PC-9 (cell line): ENCODE data around the gene CCR7. TPM values are rescaled to one million over a fixed set of nuclear protein-coding genes. Genes with fewer than 3 reads are reported as not detected.

Experiments
- BruUV-seq: library from RNA; stranded (reverse); fragments of 400-500 nt; replicated peaks from 2 replicates; lab custom pipeline; 2021; lab: Mats Ljungman, UMichigan
- CTCF ChIA-PET: fragments of 300-600 bp; sonication (Branson Sonifier 250); formaldehyde crosslinking; loops from one replicate; lab custom pipeline; 2022; ENCODE audit warnings: antibody characterized with exemption; lab: Charles Lee
- POLR2A ChIA-PET: fragments of 300-600 bp; sonication (Branson Sonifier 250); formaldehyde crosslinking; loops from one replicate; lab custom pipeline; 2022; ENCODE audit warnings: antibody characterized with exemption; ENCODE audit not compliant: unreplicated experiment; lab: Charles Lee
- DNase-seq, 2 experiments: peaks; one replicate each; pipeline versions ENCODE4 v3.0.0 to v3.0.0-alpha.2; 2015 to 2022; ENCODE audit warnings: mixed read lengths in 1 of 2
- H2AFZ ChIP-seq: fragments of 200-600 bp; sonication (generic); 2 replicates; pipeline ENCODE4 v1.8.1; 2017; ENCODE audit warnings: antibody characterized with exemption
- H3F3A ChIP-seq: fragments of 200-600 bp; sonication (generic); 2 replicates; pipeline ENCODE4 v1.8.1; 2017; ENCODE audit warnings: antibody characterized with exemption, mild to moderate bottlenecking, low read depth; ENCODE audit not compliant: insufficient read depth
- H3K27ac ChIP-seq: fragments of 200-600 bp; sonication (generic); 2 replicates; pipeline ENCODE4 v1.6.1; 2016; ENCODE audit warnings: mixed run types
- H3K27me3 ChIP-seq: fragments of 200-600 bp; sonication (generic); 2 replicates; pipeline ENCODE4 v1.6.1; 2016; ENCODE audit warnings: low read depth, mixed run types; ENCODE audit not compliant: insufficient read depth
- H3K36me3 ChIP-seq: fragments of 200-600 bp; sonication (generic); 2 replicates; pipeline ENCODE4 v1.6.1; 2016; ENCODE audit warnings: low read depth, mixed run types
- H3K4me1 ChIP-seq: fragments of 200-600 bp; sonication (generic); replicated peaks from 2 replicates; pipeline ENCODE4 v1.6.1; 2016; ENCODE audit warnings: mixed run types; ENCODE audit not compliant: insufficient read depth
- H3K4me2 ChIP-seq: fragments of 200-600 bp; sonication (generic); 2 replicates; pipeline ENCODE4 v1.6.1; 2017; ENCODE audit warnings: mixed run types
- H3K4me3 ChIP-seq: fragments of 200-600 bp; sonication (generic); 2 replicates; pipeline ENCODE4 v1.6.1; 2016; ENCODE audit warnings: mixed run types
- H3K79me2 ChIP-seq: fragments of 200-600 bp; sonication (generic); 2 replicates; pipeline ENCODE4 v1.6.1; 2017; ENCODE audit warnings: low read depth, mixed run types
- H3K9me2 ChIP-seq: fragments of 200-600 bp; sonication (generic); 2 replicates; pipeline ENCODE4 v1.8.1; 2017; ENCODE audit warnings: mild to moderate bottlenecking; ENCODE audit not compliant: insufficient read depth
- H3K9me3 ChIP-seq: fragments of 200-600 bp; sonication (generic); 2 replicates; pipeline ENCODE4 v1.8.1; 2016; ENCODE audit warnings: low read depth; ENCODE audit not compliant: insufficient read depth
- H4K20me1 ChIP-seq: fragments of 200-600 bp; sonication (generic); 2 replicates; pipeline ENCODE4 v1.8.1; 2017; ENCODE audit not compliant: insufficient read depth
- EZH2 ChIP-seq: fragments of 200-600 bp; sonication (generic); IDR thresholded peaks from 2 replicates; pipeline ENCODE4 v1.8.0; 2017; ENCODE audit warnings: antibody characterized with exemption, low read depth
- intact Hi-C: fragments of 100-400 bp; cut with micrococcal nuclease; formaldehyde crosslinking; loops from one replicate; pipeline ENCODE4 v1.10.0; 2022; ENCODE audit not compliant: unreplicated experiment
- total RNA-seq: library from RNA; stranded (reverse); gene quantifications from 2 replicates; pipeline ENCODE4 v1.2.3, GENCODE V29; 2021
- TF ChIP-seq, protein P1 (sequence below): fragments of 200-600 bp; sonication (generic); conservative IDR thresholded peaks from 2 replicates; pipeline ENCODE4 v1.6.1; 2017; ENCODE audit warnings: mixed run types, antibody characterized with exemption, mild to moderate bottlenecking, moderate library complexity

CCR7 gene
- total RNA-seq, 1 experiment from 2014 or later: not detected

DNA sequence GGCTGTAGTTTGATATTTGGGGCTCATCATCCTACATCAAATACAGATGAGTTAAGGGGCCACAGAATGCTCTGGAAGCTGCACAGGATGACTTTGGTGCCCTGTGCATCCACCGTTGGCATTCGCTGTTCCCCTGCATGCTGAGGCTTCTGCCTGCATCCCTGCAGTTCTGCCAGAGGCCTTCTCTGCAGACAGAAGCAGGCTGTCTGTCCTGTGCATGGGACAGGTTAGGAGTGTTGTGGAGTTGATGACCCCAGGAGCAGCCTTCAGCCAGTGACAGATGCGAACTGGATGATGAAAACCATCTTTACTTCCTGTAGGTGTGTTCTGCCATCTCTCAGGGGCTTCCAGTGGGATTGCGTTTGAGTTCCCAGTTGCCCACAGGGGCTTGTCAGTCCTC is 50.3 kb downstream of the CCR7 start:
- Histone ChIP-seq H3K9me3 (no peaks in the 10 kb centered on the region), H3K36me3 (no peaks in the 10 kb centered on the region), H3K27ac (no peak overlapping the region), H3K79me2 (no peaks in the 10 kb centered on the region), H2AFZ (no peak overlapping the region), H3F3A (peaks cover 67% of the 10 kb centered on the region), H3K4me2 (no peak overlapping the region), H3K9me2 (no peaks in the 10 kb centered on the region), H4K20me1 (no peaks in the 10 kb centered on the region), H3K4me1 (peaks cover 99% of the 10 kb centered on the region), H3K27me3 (no peaks in the 10 kb centered on the region), H3K4me3 (no peak overlapping the region)
- no TSS peak for BruUV-seq
- ChIA-PET CTCF (no interaction called here), POLR2A (interaction anchor here (0.6 kb wide), 1 partner anchor 110 kb away, joined by 4 read pairs; no protein-coding TSS in a partner anchor)
- DNase-seq: no peak
- TF ChIP-seq EZH2: no peak
- TF ChIP-seq, protein P1, sequence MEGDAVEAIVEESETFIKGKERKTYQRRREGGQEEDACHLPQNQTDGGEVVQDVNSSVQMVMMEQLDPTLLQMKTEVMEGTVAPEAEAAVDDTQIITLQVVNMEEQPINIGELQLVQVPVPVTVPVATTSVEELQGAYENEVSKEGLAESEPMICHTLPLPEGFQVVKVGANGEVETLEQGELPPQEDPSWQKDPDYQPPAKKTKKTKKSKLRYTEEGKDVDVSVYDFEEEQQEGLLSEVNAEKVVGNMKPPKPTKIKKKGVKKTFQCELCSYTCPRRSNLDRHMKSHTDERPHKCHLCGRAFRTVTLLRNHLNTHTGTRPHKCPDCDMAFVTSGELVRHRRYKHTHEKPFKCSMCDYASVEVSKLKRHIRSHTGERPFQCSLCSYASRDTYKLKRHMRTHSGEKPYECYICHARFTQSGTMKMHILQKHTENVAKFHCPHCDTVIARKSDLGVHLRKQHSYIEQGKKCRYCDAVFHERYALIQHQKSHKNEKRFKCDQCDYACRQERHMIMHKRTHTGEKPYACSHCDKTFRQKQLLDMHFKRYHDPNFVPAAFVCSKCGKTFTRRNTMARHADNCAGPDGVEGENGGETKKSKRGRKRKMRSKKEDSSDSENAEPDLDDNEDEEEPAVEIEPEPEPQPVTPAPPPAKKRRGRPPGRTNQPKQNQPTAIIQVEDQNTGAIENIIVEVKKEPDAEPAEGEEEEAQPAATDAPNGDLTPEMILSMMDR: no peak
- intact Hi-C loops: loop anchor here (5.0 kb wide), 2 partner anchors 73 to 1137 kb away; partner anchors contain the start of gene IGFBP4

- peaks cover 98% of the 10 kb centered on the region for H3K4me1 ChIP-seq
- peaks cover 67% of the 10 kb centered on the region for H3F3A ChIP-seq
- no peak overlapping the region for H3K4me3 ChIP-seq
- no peaks in the 10 kb centered on the region for H4K20me1 ChIP-seq
- intact Hi-C loops: no loop called here
- BruUV-seq: no TSS peak
- no peaks in the 10 kb centered on the region for H3K79me2 ChIP-seq
- no peaks in the 10 kb centered on the region for H3K9me2 ChIP-seq
- POLR2A ChIA-PET: interaction anchor here (0.6 kb wide), 1 partner anchor 110 kb away, joined by 4 read pairs; no protein-coding TSS in a partner anchor
- H3K27me3 ChIP-seq: no peaks in the 10 kb centered on the region
- no peak overlapping the region for H2AFZ ChIP-seq
- CTCF ChIA-PET: interaction anchor here (0.6 kb wide), 1 partner anchor 96 kb away, joined by 3 read pairs; no protein-coding TSS in a partner anchor
- peak in 1 of 2 experiments; percentile 25 for DNase-seq
- no peak overlapping the region for H3K27ac ChIP-seq
- H3K9me3 ChIP-seq: no peaks in the 10 kb centered on the region
- TF ChIP-seq EZH2: no peak
- TF ChIP-seq, protein P1: no peak
- no peaks in the 10 kb centered on the region for H3K36me3 ChIP-seq
- H3K4me2 ChIP-seq: no peak overlapping the region
These were observed 51.0 kb downstream of the CCR7 start for GRCh38 chr17:40514013-40514875.

- no TSS peak for BruUV-seq
- no peaks in the 10 kb centered on the region for H3K27me3 ChIP-seq
- peaks cover 44% of the 10 kb centered on the region for H3F3A ChIP-seq
- no peaks in the 10 kb centered on the region for H3K36me3 ChIP-seq
- peak overlapping the region; percentile 76 for H3K4me2 ChIP-seq
- no peak for DNase-seq
- no peaks in the 10 kb centered on the region for H4K20me1 ChIP-seq
- peaks cover 82% of the 10 kb centered on the region for H3K4me1 ChIP-seq
- CTCF ChIA-PET: no interaction called here
- POLR2A ChIA-PET: interaction anchor here (0.5 to 1.1 kb wide), 3 partner anchors 10 to 391 kb away, joined by 3 to 9 read pairs (median 4); partner anchors contain the start of gene TNS4
- H3K9me3 ChIP-seq: no peaks in the 10 kb centered on the region
- no peak overlapping the region for H3K4me3 ChIP-seq
- H2AFZ ChIP-seq: no peak overlapping the region
- no peaks in the 10 kb centered on the region for H3K9me2 ChIP-seq
- peak overlapping the region; percentile 72 for H3K27ac ChIP-seq
- intact Hi-C loops: loop anchor here (2.0 kb wide), 1 partner anchor 25 kb away; no protein-coding TSS in a partner anchor
- TF ChIP-seq EZH2: no peak
- TF ChIP-seq, protein P1: no peak
- H3K79me2 ChIP-seq: no peaks in the 10 kb centered on the region
These were observed 53.5 kb downstream of the CCR7 start for GRCh38 chr17:40511667-40512220.
